Skin of body (tissue), 2 donors: Measurements from ENCODE around the gene SOAT2. TPM values are rescaled to one million over a fixed set of nuclear protein-coding genes. Genes with fewer than 3 reads are reported as not detected.
A peak's percentile ranks its signal among the peaks of the same experiment; 100 is the strongest.

Experiments
- DNase-seq: peaks from one replicate; lab custom pipeline; 2025; lab: John Stamatoyannopoulos, UW
- total RNA-seq: library from RNA; depleted of rRNA; stranded (reverse); fragments of >200 nt; gene quantifications from one replicate; pipeline ENCODE4 v1.2.3, GENCODE V29; 2014

The SOAT2 gene, protein sequence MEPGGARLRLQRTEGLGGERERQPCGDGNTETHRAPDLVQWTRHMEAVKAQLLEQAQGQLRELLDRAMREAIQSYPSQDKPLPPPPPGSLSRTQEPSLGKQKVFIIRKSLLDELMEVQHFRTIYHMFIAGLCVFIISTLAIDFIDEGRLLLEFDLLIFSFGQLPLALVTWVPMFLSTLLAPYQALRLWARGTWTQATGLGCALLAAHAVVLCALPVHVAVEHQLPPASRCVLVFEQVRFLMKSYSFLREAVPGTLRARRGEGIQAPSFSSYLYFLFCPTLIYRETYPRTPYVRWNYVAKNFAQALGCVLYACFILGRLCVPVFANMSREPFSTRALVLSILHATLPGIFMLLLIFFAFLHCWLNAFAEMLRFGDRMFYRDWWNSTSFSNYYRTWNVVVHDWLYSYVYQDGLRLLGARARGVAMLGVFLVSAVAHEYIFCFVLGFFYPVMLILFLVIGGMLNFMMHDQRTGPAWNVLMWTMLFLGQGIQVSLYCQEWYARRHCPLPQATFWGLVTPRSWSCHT
- total RNA-seq = not detected

DNA sequence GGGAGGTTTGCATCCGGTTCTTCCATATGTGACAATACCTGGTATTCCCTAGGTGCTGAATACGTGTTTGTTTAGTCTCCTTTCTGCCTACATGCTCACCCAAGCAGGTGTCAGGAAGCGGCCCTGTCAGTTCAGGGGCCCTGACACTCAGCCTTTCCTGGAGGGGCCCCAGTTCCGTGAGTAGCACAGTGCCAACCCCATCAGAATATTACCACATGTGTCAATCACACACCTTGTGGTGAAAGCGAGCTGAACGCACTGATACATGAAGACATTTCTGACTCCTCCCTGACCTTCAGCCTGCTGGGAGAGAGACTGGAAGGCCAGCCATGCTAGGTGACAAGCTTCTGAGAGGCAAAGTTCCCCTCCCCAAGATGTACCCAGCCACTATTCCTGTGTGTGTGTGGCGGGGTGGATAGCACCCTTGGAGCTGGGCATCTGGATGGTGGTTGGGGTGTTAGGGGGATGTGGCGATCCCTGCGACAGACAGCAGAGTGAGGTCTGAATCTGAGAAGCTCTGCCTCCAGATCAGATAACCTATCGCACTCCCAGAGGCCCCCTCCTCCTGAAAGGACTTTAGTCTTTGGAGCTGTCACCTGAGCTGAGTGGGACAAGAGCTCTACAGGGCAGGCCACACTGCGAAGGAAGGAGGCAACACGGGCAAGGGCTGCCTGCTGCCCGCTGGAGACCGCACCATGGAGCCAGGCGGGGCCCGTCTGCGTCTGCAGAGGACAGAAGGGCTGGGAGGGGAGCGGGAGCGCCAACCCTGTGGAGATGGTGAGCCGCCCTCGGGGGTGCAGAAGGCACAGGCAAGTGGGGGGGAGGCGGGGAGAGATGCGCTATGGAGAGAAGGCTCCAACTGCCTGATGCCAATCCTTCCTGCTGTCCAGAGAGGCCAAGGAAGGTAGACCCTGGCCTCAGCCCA is at the start of gene SOAT2:
SOAT2 (plus strand) TSS at position 604 of the 925 bp plus-strand sequence; CDS start at position 696, 92 bp downstream.
- no peak for DNase-seq

GRCh38 chr12:53054112-53054878 is 49.0 kb upstream of the SOAT2 start:
- DNase-seq = peak; percentile 89

- no peak for DNase-seq
These were observed 47.6 kb upstream of the SOAT2 start for GRCh38 chr12:53055471-53056266.

GRCh38 chr12:53056296-53056695 is 47.0 kb upstream of the SOAT2 start:
- DNase-seq = no peak

DNA sequence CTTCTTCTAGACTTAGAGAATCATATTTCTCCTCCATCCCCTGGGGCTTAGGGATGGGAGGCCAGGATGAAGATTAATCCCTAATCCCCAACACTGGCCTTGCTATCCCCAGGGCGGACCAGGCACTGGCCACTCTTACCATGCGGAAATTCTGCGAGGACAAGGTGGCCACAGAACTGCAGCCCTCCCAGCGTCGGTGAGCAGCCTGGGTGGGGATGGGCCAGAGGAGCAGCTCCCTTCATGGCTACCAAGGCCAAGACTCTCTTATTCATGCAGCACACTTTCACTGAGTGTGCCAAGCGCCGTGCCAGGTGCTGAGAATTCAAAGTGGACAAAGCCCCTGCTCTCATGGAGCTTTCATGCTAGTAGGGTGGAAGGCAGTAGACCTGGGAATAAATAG is 46.4 kb upstream of the SOAT2 start:
- DNase-seq = no peak

GRCh38 chr12:53057816-53058500 is 45.3 kb upstream of the SOAT2 start:
- no peak for DNase-seq

DNA sequence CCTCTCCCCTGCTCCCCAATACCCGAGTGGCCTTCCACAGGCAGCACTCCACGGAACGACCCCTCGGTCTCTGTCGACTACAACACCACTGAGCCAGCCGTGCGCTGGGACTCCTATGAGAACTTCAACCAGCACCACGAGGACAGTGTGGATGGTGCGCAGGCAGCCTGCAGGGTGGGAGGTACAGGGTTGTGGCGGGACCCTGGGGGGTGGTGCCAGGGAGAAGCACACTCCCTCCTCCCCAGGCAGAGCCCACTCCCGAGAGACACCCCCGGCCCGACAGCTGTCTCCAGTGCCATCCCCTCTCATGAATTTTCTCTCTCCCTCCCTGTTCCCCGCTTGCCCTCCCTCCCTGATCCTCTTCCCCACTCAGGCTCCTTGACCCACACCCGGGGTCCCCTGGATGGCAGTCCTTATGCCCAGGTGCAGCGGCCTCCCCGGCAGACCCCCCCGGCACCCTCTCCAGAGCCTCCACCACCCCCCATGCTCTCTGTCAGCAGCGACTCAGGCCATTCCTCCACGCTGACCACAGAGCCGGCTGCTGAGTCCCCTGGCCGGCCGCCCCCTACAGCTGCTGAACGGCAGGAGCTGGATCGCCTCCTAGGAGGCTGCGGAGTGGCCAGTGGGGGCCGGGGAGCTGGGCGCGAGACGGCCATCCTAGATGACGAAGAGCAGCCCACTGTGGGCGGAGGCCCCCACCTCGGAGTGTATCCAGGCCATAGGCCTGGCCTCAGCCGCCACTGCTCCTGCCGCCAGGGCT is 44.4 kb upstream of the SOAT2 start:
- no peak for DNase-seq

DNA sequence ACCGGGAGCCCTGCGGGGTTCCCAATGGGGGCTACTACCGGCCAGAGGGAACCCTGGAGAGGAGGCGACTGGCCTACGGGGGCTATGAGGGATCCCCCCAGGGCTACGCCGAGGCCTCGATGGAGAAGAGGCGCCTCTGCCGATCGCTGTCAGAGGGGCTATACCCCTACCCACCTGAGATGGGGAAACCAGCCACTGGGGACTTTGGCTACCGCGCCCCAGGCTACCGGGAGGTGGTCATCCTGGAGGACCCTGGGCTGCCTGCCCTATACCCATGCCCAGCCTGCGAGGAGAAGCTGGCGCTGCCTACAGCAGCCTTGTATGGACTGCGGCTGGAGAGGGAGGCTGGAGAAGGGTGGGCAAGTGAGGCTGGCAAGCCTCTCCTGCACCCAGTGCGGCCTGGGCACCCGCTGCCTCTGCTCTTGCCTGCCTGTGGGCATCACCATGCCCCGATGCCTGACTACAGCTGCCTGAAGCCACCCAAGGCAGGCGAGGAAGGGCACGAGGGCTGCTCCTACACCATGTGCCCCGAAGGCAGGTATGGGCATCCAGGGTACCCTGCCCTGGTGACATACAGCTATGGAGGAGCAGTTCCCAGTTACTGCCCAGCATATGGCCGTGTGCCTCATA is 43.7 kb upstream of the SOAT2 start:
- no peak for DNase-seq

- no peak for DNase-seq
These were observed 43.1 kb upstream of the SOAT2 start for GRCh38 chr12:53060064-53060720.

GRCh38 chr12:53060721-53061276 is 42.5 kb upstream of the SOAT2 start:
- no peak for DNase-seq

GRCh38 chr12:53061404-53062010 is 41.8 kb upstream of the SOAT2 start:
- no peak for DNase-seq

- no peak for DNase-seq
These were observed 41.0 kb upstream of the SOAT2 start for GRCh38 chr12:53062011-53062961.

DNA sequence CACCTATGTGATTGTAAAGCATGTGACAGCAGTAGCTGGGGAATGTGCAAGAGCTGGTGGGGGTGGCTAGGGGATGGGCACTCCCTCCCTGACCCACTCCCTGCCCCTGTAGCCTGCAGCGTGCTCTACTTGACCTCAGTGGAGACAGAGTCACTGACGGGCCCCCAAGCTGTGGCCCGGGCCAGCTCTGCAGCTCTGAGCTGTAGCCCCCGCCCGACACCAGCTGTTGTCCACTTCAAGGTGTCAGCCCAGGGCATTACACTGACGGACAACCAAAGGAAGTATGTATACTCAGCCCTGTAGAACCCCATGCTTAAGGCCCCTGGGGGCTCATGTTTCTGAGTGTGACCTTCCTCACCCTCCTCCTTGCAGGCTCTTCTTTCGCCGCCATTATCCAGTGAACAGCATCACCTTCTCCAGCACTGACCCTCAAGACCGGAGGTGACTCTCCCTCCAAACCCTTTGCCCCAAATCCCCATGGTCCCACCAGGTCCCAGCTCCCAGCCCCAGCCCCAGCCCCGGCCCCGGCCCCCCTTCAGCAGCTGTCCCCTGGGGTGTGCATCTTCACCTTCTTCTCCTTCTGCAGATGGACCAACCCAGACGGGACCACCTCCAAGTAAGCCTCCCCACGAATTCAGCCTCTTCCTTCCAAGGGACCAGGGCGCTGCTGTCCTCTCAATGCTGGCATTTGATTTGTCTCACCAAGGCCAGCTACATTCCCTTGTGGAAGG is 40.1 kb upstream of the SOAT2 start:
- no peak for DNase-seq

DNA sequence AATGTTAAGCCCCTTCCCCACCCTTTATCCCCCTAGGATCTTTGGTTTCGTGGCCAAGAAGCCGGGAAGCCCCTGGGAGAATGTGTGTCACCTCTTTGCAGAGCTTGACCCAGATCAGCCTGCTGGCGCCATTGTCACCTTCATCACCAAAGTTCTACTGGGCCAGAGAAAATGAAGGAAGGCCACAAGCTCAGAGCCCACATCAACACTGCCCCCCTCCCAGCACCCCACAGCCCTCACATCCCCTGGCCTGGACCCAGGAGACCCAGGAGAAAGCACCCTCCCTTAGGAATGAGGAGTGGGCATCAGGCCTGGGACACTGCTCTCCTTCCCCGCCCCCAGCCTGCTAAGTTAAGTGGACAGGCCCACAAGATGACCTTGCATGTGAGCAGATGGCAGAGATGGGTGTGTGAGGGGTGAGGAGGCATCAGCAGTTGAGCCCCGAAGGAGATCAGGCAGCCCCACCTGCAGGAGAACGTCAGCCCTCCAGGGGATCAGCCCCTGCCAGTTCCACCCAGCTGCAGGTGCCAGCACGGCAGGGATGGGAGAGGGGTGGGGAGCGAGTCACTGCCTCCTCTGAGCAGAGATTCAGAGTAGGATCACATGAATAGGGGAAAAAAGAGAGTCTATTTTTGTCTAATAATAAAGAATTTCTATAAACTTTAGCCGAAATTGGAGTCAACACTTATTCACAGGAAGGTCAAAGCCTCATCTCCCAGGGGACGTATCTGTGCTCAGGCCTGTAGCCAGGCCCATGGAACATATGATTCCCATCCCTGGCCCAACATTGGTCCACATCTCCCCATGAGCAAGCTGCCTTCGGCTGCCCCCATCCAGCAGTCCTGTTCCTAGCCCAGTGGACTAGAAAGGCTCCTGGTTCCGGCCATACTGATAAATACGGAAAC is 39.3 kb upstream of the SOAT2 start:
- DNase-seq = peak; percentile 47
